ENCODE measurements around the gene CFAP68. TPM values are rescaled to one million over a fixed set of nuclear protein-coding genes. Genes with fewer than 3 reads are reported as not detected.

The CFAP68 gene
- total and polyA plus RNA-seq, 10 of the 15 experiments (the other 5 are each of a cell fraction or from before 2014, with no cell fraction given): 35.7 to 84.4 (median 64.1) TPM

DNA sequence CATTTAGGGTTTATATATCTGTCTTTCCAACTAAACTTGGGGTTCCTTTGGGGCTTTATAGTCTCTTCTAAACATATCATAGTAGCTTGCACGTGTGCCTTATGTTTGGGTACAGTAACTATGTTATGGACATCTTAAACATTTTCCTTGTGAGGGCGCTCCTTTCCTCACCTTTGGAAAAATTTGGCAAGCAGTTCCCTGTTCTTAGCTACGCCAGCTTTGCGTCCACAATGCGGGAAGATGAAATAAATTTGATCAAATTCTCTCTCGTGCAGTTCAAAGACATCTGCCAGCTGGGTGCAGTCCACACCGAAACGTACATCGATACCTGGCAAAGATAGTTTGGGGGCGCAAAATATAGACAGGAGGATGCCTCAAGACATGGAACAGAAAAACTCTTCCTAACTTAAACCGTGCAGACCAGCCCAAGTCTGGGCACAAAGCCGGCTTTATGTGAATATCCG, 924 bp upstream of the CFAP68 start:
- H3K9me3 ChIP-seq (replicated peaks; ENCODE audit: control insufficient read depth, insufficient read depth, low read length): no peaks in the 10 kb centered on the region
- CTCF ChIA-PET: interaction anchor here (0.7 to 2.6 kb wide), 5 partner anchors 8 to 401 kb away, joined by 3 to 11 read pairs (median 4); no protein-coding TSS in a partner anchor
- under 1% methylated on average over 13 of the region's 13 CpGs for WGBS (ENCODE audit: insufficient coverage, insufficient replicate concordance, low lambda C conversion rate, missing lambda C conversion rate)

More for the DNA sequence above, 924 bp upstream of the CFAP68 start:
- Histone ChIP-seq H3K4me2 (ENCODE audit: control insufficient read depth, insufficient read depth) (peak overlapping the region; percentile 81), H4K20me1 (ENCODE audit: control insufficient read depth, insufficient read depth) (no peaks in the 10 kb centered on the region), H3K4me3 (peak overlapping the region; percentile 94), H2AFZ (ENCODE audit: control insufficient read depth, low read depth, low read length) (peak overlapping the region; percentile 97), H3K36me3 (ENCODE audit: control insufficient read depth in 2 of 2, insufficient read depth in 2 of 2, low read length in 1 of 2) (no peaks in the 10 kb centered on the region; a peak in 1 of 4 replicates), H3K27ac (ENCODE audit: control insufficient read depth, insufficient read depth) (peak overlapping the region; percentile 85), H3K79me2 (ENCODE audit: control insufficient read depth, insufficient read depth, low read length) (peaks cover 12% of the 10 kb centered on the region), H3K27me3 (replicated peaks in 1 of 2; ENCODE audit: control insufficient read depth in 2 of 2, insufficient read depth in 2 of 2, low read length in 1 of 2) (no peaks in the 10 kb centered on the region), H3K4me1 (ENCODE audit: control insufficient read depth, insufficient read depth, low read length) (no peaks in the 10 kb centered on the region), H3K9ac (ENCODE audit: control insufficient read depth, insufficient read depth, low read length) (peak overlapping the region; percentile 76)
- SMC1A ChIA-PET (ENCODE audit: uncharacterized antibody, unreplicated experiment): interaction anchor here (0.5 to 1.4 kb wide), 3 partner anchors 53 to 500 kb away, joined by 3 to 4 read pairs (median 4); no protein-coding TSS in a partner anchor
- in situ Hi-C loops (cut with MboI): loop anchor here (5.0 kb wide), 1 partner anchor 209 kb away; the partner anchor contains the start of genes SDHD and TIMM8B
- no peak for FAIRE-seq
- no peak for DNase-seq (ENCODE audit: low read depth, low spot score)
- intact Hi-C loops (cut with micrococcal nuclease; ENCODE audit: unreplicated experiment): loop anchor here (2.0 to 10.0 kb wide), 4 partner anchors 48 to 346 kb away; partner anchors contain the start of genes PTS, SDHD and TIMM8B
- POLR2A ChIA-PET: interaction anchor here (1.0 to 1.1 kb wide), 2 partner anchors 47 to 49 kb away, joined by 3 read pairs; no protein-coding TSS in a partner anchor
- RAD21 ChIA-PET (ENCODE audit: unreplicated experiment): interaction anchor here (2.1 kb wide), 1 partner anchor 49 kb away, joined by 8 read pairs; no protein-coding TSS in a partner anchor
- TF ChIP-seq SIN3A (IDR thresholded peaks at IDR 0.05; ENCODE audit: low read depth, low read length): no peak; the same call in 1 of the 2 replicates
- TF ChIP-seq, protein P1, sequence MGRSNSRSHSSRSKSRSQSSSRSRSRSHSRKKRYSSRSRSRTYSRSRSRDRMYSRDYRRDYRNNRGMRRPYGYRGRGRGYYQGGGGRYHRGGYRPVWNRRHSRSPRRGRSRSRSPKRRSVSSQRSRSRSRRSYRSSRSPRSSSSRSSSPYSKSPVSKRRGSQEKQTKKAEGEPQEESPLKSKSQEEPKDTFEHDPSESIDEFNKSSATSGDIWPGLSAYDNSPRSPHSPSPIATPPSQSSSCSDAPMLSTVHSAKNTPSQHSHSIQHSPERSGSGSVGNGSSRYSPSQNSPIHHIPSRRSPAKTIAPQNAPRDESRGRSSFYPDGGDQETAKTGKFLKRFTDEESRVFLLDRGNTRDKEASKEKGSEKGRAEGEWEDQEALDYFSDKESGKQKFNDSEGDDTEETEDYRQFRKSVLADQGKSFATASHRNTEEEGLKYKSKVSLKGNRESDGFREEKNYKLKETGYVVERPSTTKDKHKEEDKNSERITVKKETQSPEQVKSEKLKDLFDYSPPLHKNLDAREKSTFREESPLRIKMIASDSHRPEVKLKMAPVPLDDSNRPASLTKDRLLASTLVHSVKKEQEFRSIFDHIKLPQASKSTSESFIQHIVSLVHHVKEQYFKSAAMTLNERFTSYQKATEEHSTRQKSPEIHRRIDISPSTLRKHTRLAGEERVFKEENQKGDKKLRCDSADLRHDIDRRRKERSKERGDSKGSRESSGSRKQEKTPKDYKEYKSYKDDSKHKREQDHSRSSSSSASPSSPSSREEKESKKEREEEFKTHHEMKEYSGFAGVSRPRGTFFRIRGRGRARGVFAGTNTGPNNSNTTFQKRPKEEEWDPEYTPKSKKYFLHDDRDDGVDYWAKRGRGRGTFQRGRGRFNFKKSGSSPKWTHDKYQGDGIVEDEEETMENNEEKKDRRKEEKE (IDR thresholded peaks at IDR 0.05): peak; percentile 71; the same call in 1 of the 2 replicates
- 0 out of 2 replicates have a peak, but pooled peaks have one; percentile 53 for TF ChIP-seq SREBF1 (IDR thresholded peaks at IDR 0.05; ENCODE audit: low read length)
- TF ChIP-seq GATAD2B (conservative IDR thresholded peaks at IDR 0.05; ENCODE audit: low read depth): no peak
- TF ChIP-seq ATF7 (IDR thresholded peaks at IDR 0.05; ENCODE audit: low read depth): peak; percentile 25; the same call in 1 of the 2 replicates
- TF ChIP-seq JUND (IDR thresholded peaks at IDR 0.05; ENCODE audit: low read depth, low read length): peak; percentile 81; the same call in 1 of the 2 replicates
- TF ChIP-seq NR2C1 (IDR thresholded peaks at IDR 0.05): no peak
- TF ChIP-seq, protein P2, sequence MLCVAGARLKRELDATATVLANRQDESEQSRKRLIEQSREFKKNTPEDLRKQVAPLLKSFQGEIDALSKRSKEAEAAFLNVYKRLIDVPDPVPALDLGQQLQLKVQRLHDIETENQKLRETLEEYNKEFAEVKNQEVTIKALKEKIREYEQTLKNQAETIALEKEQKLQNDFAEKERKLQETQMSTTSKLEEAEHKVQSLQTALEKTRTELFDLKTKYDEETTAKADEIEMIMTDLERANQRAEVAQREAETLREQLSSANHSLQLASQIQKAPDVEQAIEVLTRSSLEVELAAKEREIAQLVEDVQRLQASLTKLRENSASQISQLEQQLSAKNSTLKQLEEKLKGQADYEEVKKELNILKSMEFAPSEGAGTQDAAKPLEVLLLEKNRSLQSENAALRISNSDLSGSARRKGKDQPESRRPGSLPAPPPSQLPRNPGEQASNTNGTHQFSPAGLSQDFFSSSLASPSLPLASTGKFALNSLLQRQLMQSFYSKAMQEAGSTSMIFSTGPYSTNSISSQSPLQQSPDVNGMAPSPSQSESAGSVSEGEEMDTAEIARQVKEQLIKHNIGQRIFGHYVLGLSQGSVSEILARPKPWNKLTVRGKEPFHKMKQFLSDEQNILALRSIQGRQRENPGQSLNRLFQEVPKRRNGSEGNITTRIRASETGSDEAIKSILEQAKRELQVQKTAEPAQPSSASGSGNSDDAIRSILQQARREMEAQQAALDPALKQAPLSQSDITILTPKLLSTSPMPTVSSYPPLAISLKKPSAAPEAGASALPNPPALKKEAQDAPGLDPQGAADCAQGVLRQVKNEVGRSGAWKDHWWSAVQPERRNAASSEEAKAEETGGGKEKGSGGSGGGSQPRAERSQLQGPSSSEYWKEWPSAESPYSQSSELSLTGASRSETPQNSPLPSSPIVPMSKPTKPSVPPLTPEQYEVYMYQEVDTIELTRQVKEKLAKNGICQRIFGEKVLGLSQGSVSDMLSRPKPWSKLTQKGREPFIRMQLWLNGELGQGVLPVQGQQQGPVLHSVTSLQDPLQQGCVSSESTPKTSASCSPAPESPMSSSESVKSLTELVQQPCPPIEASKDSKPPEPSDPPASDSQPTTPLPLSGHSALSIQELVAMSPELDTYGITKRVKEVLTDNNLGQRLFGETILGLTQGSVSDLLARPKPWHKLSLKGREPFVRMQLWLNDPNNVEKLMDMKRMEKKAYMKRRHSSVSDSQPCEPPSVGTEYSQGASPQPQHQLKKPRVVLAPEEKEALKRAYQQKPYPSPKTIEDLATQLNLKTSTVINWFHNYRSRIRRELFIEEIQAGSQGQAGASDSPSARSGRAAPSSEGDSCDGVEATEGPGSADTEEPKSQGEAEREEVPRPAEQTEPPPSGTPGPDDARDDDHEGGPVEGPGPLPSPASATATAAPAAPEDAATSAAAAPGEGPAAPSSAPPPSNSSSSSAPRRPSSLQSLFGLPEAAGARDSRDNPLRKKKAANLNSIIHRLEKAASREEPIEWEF (IDR thresholded peaks at IDR 0.05; ENCODE audit: insufficient replicate concordance, low read depth, low read length): no peak
- TF ChIP-seq FOXK2 (IDR thresholded peaks at IDR 0.05): peak; percentile 88; the same call in 1 of the 2 replicates
- peak; percentile 87 for TF ChIP-seq MYC (IDR thresholded peaks at IDR 0.05; ENCODE audit: insufficient read depth, insufficient read length, insufficient replicate concordance, low read length, severe bottlenecking)
- peak; percentile 29 for ATAC-seq
- BruUV-seq (replicated peaks): TSS peak; percentile 78
